ENCODE results near the gene GALNS. TPM values are rescaled to one million over a fixed set of nuclear protein-coding genes. Genes with fewer than 3 reads are reported as not detected.
A peak's percentile ranks its signal among the peaks of the same experiment; 100 is the strongest.

GALNS gene
- total and polyA plus RNA-seq, 2 of the 13 experiments (the other 11 are each of a cell fraction or from before 2014, with no cell fraction given), result 9.2 to 9.8 TPM

GRCh38 chr16:88810912-88811768 is 45.6 kb downstream of the GALNS start (continued):
- TF ChIP-seq TOPORS (CRISPR knock-in tag; IDR thresholded peaks at IDR 0.05) (no peak), NCOR1 (IDR thresholded peaks at IDR 0.05; ENCODE audit: borderline replicate concordance, low read length) (no peak), SRF (IDR thresholded peaks at IDR 0.05; ENCODE audit: low read depth, low read length) (no peak), CENPBD1 (CRISPR knock-in tag; IDR thresholded peaks at IDR 0.05; ENCODE audit: borderline replicate concordance, low read depth) (no peak), FOXM1 (CRISPR knock-in tag; IDR thresholded peaks at IDR 0.05) (no peak), POLR2A (IDR thresholded peaks at IDR 0.05; ENCODE audit: insufficient read depth in 1 of 2, low read depth in 2 of 2, low read length in 2 of 2) (no peak), TEAD3 (CRISPR knock-in tag; optimal IDR thresholded peaks at IDR 0.05; ENCODE audit: borderline replicate concordance) (peak; percentile 11), ZNF329 (CRISPR knock-in tag; IDR thresholded peaks at IDR 0.05; ENCODE audit: low read depth) (no peak), KDM2A (CRISPR knock-in tag; IDR thresholded peaks at IDR 0.05; ENCODE audit: borderline replicate concordance, low read depth) (0 out of 2 replicates have a peak, but pooled peaks have one; percentile 9), TFDP1 (CRISPR knock-in tag; IDR thresholded peaks at IDR 0.05; ENCODE audit: borderline replicate concordance) (peak; percentile 71; the same call in 1 of the 2 replicates), GPN1 (CRISPR knock-in tag; IDR thresholded peaks at IDR 0.05; ENCODE audit: borderline replicate concordance) (no peak), ZEB1 (IDR thresholded peaks at IDR 0.05; ENCODE audit: insufficient replicate concordance, low read depth) (no peak), ZNF766 (CRISPR knock-in tag; IDR thresholded peaks at IDR 0.05; ENCODE audit: borderline replicate concordance) (peak; percentile 86), RFX5 (IDR thresholded peaks at IDR 0.05; ENCODE audit: low read depth, low read length) (no peak; the same call in 1 of the 2 replicates), ZBED4 (CRISPR knock-in tag; IDR thresholded peaks at IDR 0.05; ENCODE audit: borderline replicate concordance) (no peak), HNRNPH1 (optimal IDR thresholded peaks at IDR 0.05; ENCODE audit: low read depth, low read length) (no peak), ATAD3A (CRISPR knock-in tag; IDR thresholded peaks at IDR 0.05) (no peak), SP2 (CRISPR knock-in tag; IDR thresholded peaks at IDR 0.05) (no peak), ZNF7 (CRISPR knock-in tag; IDR thresholded peaks at IDR 0.05) (no peak), KDM4B (CRISPR knock-in tag; IDR thresholded peaks at IDR 0.05) (no peak), CHCHD3 (CRISPR knock-in tag; IDR thresholded peaks at IDR 0.05) (peak; percentile 90; the same call in 1 of the 2 replicates)
- TF ChIP-seq, protein P1, sequence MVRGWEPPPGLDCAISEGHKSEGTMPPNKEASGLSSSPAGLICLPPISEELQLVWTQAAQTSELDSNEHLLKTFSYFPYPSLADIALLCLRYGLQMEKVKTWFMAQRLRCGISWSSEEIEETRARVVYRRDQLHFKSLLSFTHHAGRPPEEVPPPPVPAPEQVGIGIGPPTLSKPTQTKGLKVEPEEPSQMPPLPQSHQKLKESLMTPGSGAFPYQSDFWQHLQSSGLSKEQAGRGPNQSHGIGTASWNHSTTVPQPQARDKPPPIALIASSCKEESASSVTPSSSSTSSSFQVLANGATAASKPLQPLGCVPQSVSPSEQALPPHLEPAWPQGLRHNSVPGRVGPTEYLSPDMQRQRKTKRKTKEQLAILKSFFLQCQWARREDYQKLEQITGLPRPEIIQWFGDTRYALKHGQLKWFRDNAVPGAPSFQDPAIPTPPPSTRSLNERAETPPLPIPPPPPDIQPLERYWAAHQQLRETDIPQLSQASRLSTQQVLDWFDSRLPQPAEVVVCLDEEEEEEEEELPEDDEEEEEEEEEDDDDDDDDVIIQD (CRISPR knock-in tag; IDR thresholded peaks at IDR 0.05; ENCODE audit: low read depth), result no peak
- TF ChIP-seq, protein P2, sequence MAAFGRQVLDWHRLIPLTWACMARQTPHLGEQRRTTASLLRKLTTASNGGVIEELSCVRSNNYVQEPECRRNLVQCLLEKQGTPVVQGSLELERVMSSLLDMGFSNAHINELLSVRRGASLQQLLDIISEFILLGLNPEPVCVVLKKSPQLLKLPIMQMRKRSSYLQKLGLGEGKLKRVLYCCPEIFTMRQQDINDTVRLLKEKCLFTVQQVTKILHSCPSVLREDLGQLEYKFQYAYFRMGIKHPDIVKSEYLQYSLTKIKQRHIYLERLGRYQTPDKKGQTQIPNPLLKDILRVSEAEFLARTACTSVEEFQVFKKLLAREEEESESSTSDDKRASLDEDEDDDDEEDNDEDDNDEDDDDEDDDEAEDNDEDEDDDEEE (CRISPR knock-in tag; IDR thresholded peaks at IDR 0.05), result no peak; the same call in 1 of the 2 replicates
